ENCODE data around the gene PEX13. TPM values are rescaled to one million over a fixed set of nuclear protein-coding genes. Genes with fewer than 3 reads are reported as not detected.
"Not testable (repeated sequence)": the region's sequence is repeated elsewhere in the genome, so short reads cannot be mapped to it uniquely, and the experiment has no call there.

The PEX13 gene
- total RNA-seq, 4 donors from 2014 or later = 26.3 to 48.5 (median 42.1) TPM

GRCh38 chr2:61018798-61019197, 1.3 kb downstream of the PEX13 start:
- peaks cover 0 to 48% (median 10%) of the 10 kb centered on the region in 3 donors for H3K4me1 ChIP-seq
- H3K4me3 ChIP-seq = peak overlapping the region; percentile 63 to 79
- peaks cover 0 to 22% of the 10 kb centered on the region in 2 donors for H3K36me3 ChIP-seq
- 19 to 23% methylated on average over 6 of the region's 6 CpGs for WGBS, 2 donors (ENCODE audit: low coverage in 1 of 2)
- no peaks in the 10 kb centered on the region for H3K9me3 ChIP-seq
- peak overlapping the region; percentile 61 to 96 (median 88) for H3K27ac ChIP-seq
- TF ChIP-seq EP300 (IDR thresholded peaks at IDR 0.05) = no peak
- TF ChIP-seq POLR2AphosphoS5 (IDR thresholded peaks at IDR 0.05) = no peak
- no peak for TF ChIP-seq CTCF (IDR thresholded peaks at IDR 0.05)
- no peak for TF ChIP-seq POLR2A (IDR thresholded peaks at IDR 0.05)
- ATAC-seq = no peak
- H3K27me3 ChIP-seq = no peaks in the 10 kb centered on the region

GRCh38 chr2:61021228-61021660, 3.7 kb downstream of the PEX13 start:
- Histone ChIP-seq H3K9me3 (no peaks in the 10 kb centered on the region), H3K4me3 (no peak overlapping the region), H3K27ac (no peak overlapping the region), H3K27me3 (no peaks in the 10 kb centered on the region), H3K36me3 (peaks cover 0 to 22% of the 10 kb centered on the region in 2 donors), H3K4me1 (peaks cover 0 to 45% (median 10%) of the 10 kb centered on the region in 3 donors)
- ATAC-seq = no peak
- 90% methylated on average over 2 of the region's 6 CpGs; no CpG with 5 or more reads in 1 of the 2 donors for WGBS, 2 donors (ENCODE audit: low coverage in 1 of 2)
- TF ChIP-seq POLR2AphosphoS5 (IDR thresholded peaks at IDR 0.05) (no peak), CTCF (IDR thresholded peaks at IDR 0.05) (no peak), POLR2A (IDR thresholded peaks at IDR 0.05) (no peak)

GRCh38 chr2:61023670-61024069, 6.2 kb downstream of the PEX13 start:
- WGBS, 2 donors (ENCODE audit: low coverage in 1 of 2) = 96 to 100% methylated on average over 1 to 3 of the region's 4 CpGs
- H3K4me1 ChIP-seq = peaks cover 0 to 36% (median 8%) of the 10 kb centered on the region in 3 donors
- ATAC-seq = no peak
- no peak for TF ChIP-seq POLR2A (IDR thresholded peaks at IDR 0.05)
- H3K27me3 ChIP-seq = no peaks in the 10 kb centered on the region
- H3K27ac ChIP-seq = no peak overlapping the region
- H3K36me3 ChIP-seq = peaks cover 0 to 22% of the 10 kb centered on the region in 2 donors
- no peak overlapping the region for H3K4me3 ChIP-seq
- H3K9me3 ChIP-seq = no peaks in the 10 kb centered on the region

GRCh38 chr2:61029533-61029932, 12.0 kb downstream of the PEX13 start:
- TF ChIP-seq POLR2A (IDR thresholded peaks at IDR 0.05) = no peak
- TF ChIP-seq POLR2AphosphoS5 (IDR thresholded peaks at IDR 0.05) = no peak
- TF ChIP-seq EP300 (IDR thresholded peaks at IDR 0.05) = no peak
- no peak for TF ChIP-seq CTCF (IDR thresholded peaks at IDR 0.05)
- Histone ChIP-seq H3K4me3 (no peak overlapping the region), H3K4me1 (peaks cover 0 to 6% (median 0%) of the 10 kb centered on the region in 3 donors), H3K36me3 (peaks cover 0 to 35% of the 10 kb centered on the region in 2 donors), H3K27me3 (no peaks in the 10 kb centered on the region), H3K9me3 (no peaks in the 10 kb centered on the region), H3K27ac (no peak overlapping the region)
- WGBS, 2 donors (ENCODE audit: low coverage in 1 of 2) = 95 to 100% methylated on average over 3 of the region's 3 CpGs
- no peak for ATAC-seq

- not testable (repeated sequence) for H3K9me3 ChIP-seq, H3K27me3 ChIP-seq, ATAC-seq, H3K4me3 ChIP-seq, H3K27ac ChIP-seq, H3K4me1 ChIP-seq
- H3K36me3 ChIP-seq = peaks cover 0 to 47% of the 10 kb centered on the region in 2 donors
- 56 to 80% methylated on average over 1 of the region's 9 CpGs for WGBS, 2 donors (ENCODE audit: low coverage in 1 of 2)
Measured at GRCh38 chr2:61034592-61034991, 17.1 kb downstream of the PEX13 start.

GRCh38 chr2:61036643-61037042, 19.1 kb downstream of the PEX13 start:
- WGBS, 2 donors (ENCODE audit: low coverage in 1 of 2) = 100% methylated on average over 2 of the region's 2 CpGs
- not testable (repeated sequence) for H3K9me3 ChIP-seq

More at GRCh38 chr2:61036643-61037042, 19.1 kb downstream of the PEX13 start:
- not testable (repeated sequence) for H3K27ac ChIP-seq, H3K27me3 ChIP-seq, H3K4me3 ChIP-seq, H3K4me1 ChIP-seq, ATAC-seq
- H3K36me3 ChIP-seq = peaks cover 0 to 40% of the 10 kb centered on the region in 2 donors

Measured in gastroesophageal sphincter (tissue), 4 donors.